Small intestine (tissue), 7 donors: Measurements from ENCODE around the gene NCEH1. TPM values are rescaled to one million over a fixed set of nuclear protein-coding genes. Genes with fewer than 3 reads are reported as not detected.

Source experiments
- DNase-seq, 2 donors: peaks; one replicate each; pipeline versions ENCODE4 v3.0.0 to v3.0.0-alpha.2; 2013
- FAIRE-seq: peaks from 2 replicates; lab custom pipeline; 2012; peaks lifted over from hg19 to GRCh38; lab: Jason Lieb, UNC
- H3K27ac ChIP-seq, 3 donors: one replicate each; pipeline ENCODE4 v1.5.1; 2013; ENCODE audit warnings: low read length in 2 of 3, mild to moderate bottlenecking in 2 of 3, control low read depth in 1 of 3, inconsistent platforms in 1 of 3, low read depth in 1 of 3, moderate library complexity in 1 of 3
- H3K27me3 ChIP-seq, 3 donors: one replicate each; pipeline ENCODE4 v1.6.1; 2013; ENCODE audit warnings: low read length in 3 of 3, inconsistent platforms in 1 of 3; ENCODE audit not compliant: control insufficient read depth in 3 of 3, insufficient read depth in 3 of 3
- H3K36me3 ChIP-seq, 3 donors: one replicate each; pipeline ENCODE4 v1.6.1; 2013; ENCODE audit warnings: low read length in 3 of 3, inconsistent platforms in 1 of 3, low read depth in 1 of 3, mild to moderate bottlenecking in 1 of 3, moderate library complexity in 1 of 3; ENCODE audit not compliant: control insufficient read depth in 3 of 3, insufficient read depth in 2 of 3
- H3K4me1 ChIP-seq, 3 donors: one replicate each; pipeline ENCODE4 v1.6.1; 2013; ENCODE audit warnings: low read length in 2 of 3, inconsistent platforms in 1 of 3, low read depth in 1 of 3, mild to moderate bottlenecking in 1 of 3, moderate library complexity in 1 of 3; ENCODE audit not compliant: control insufficient read depth in 3 of 3, insufficient read depth in 2 of 3
- H3K4me3 ChIP-seq, 3 donors: one replicate each; pipeline ENCODE4 v1.5.1; 2013; ENCODE audit warnings: low read length in 3 of 3, control low read depth in 1 of 3, inconsistent platforms in 1 of 3, low read depth in 1 of 3, mild to moderate bottlenecking in 1 of 3, moderate library complexity in 1 of 3
- H3K9me3 ChIP-seq, 2 donors: one replicate each; pipeline ENCODE4 v1.6.1; 2013; ENCODE audit warnings: low read depth in 1 of 2, low read length in 1 of 2; ENCODE audit not compliant: control insufficient read depth in 2 of 2, insufficient read depth in 1 of 2
- WGBS, 3 donors: extraction: QIAGEN DNeasy Blood & Tissue Kit; methylation state at CpG; one replicate each; pipeline ENCODE4 v1.1.7; 2013; 5-methylcytosine and 5-hydroxymethylcytosine counted together
- polyA plus RNA-seq, 4 donors: library from polyadenylated mRNA; stranded (reverse) in 3 of 4; unstranded in 1 of 4; fragments of 200-250 nt in 3 of 4; fragments of 120-200 nt in 1 of 4; gene quantifications; one replicate each; pipeline versions ENCODE4 v1.2.1 to v1.2.3, GENCODE V29; 2013
- donor health status: healthy with polysubstance abuse.
- donor health status: control.
- donor health status: control.
- donor health status: Bipolar disorder and iron deficiency.
- donor health status: healthy.

Gene NCEH1
- polyA plus RNA-seq, 4 donors: 1.1 to 7.0 (median 3.3) TPM

GRCh38 chr3:172678068-172678467, 32.8 kb downstream of the NCEH1 start:
- no peak overlapping the region for H3K4me3 ChIP-seq
- no peak overlapping the region for H3K27ac ChIP-seq
- H3K27me3 ChIP-seq: no peaks in the 10 kb centered on the region
- no peak for FAIRE-seq
- no peaks in the 10 kb centered on the region for H3K36me3 ChIP-seq
- H3K9me3 ChIP-seq: no peaks in the 10 kb centered on the region
- DNase-seq: no peak
- WGBS, 3 donors: 63 to 82% (median 80%) methylated on average over 1 of the region's 1 CpG
- H3K4me1 ChIP-seq: no peaks in the 10 kb centered on the region

GRCh38 chr3:172676196-172676922, 34.5 kb downstream of the NCEH1 start:
- no peak overlapping the region for H3K4me3 ChIP-seq
- no peaks in the 10 kb centered on the region for H3K4me1 ChIP-seq
- H3K27ac ChIP-seq: no peak overlapping the region
- no peaks in the 10 kb centered on the region for H3K9me3 ChIP-seq
- no peak for FAIRE-seq
- DNase-seq: no peak
- H3K27me3 ChIP-seq: no peaks in the 10 kb centered on the region
- whole genome bisulfite sequencing, 3 donors: 90 to 94% (median 94%) methylated on average over 21 of the region's 21 CpGs
- no peaks in the 10 kb centered on the region for H3K36me3 ChIP-seq

- no peak for FAIRE-seq
- WGBS, 3 donors: 45 to 54% (median 46%) methylated on average over 7 of the region's 7 CpGs
- Histone ChIP-seq H3K27ac (no peak overlapping the region), H3K4me1 (no peaks in the 10 kb centered on the region), H3K27me3 (no peaks in the 10 kb centered on the region), H3K4me3 (no peak overlapping the region), H3K36me3 (no peaks in the 10 kb centered on the region), H3K9me3 (no peaks in the 10 kb centered on the region)
- peak; percentile 45 to 54 for DNase-seq
Measured at GRCh38 chr3:172675441-172676193, 35.2 kb downstream of the NCEH1 start.

- no peak for FAIRE-seq
- Histone ChIP-seq H3K27me3 (no peaks in the 10 kb centered on the region), H3K4me3 (no peak overlapping the region), H3K27ac (no peak overlapping the region), H3K4me1 (no peaks in the 10 kb centered on the region), H3K36me3 (no peaks in the 10 kb centered on the region), H3K9me3 (no peaks in the 10 kb centered on the region)
- 17 to 31% (median 21%) methylated on average over 2 of the region's 2 CpGs for WGBS, 3 donors
- DNase-seq: peak; percentile 67 to 79
Measured at GRCh38 chr3:172673210-172673679, 37.6 kb downstream of the NCEH1 start.

GRCh38 chr3:172669021-172669420, 41.8 kb downstream of the NCEH1 start:
- H3K27me3 ChIP-seq: no peaks in the 10 kb centered on the region
- 78 to 82% (median 80%) methylated on average over 4 of the region's 4 CpGs for WGBS, 3 donors
- no peaks in the 10 kb centered on the region for H3K36me3 ChIP-seq
- H3K27ac ChIP-seq: no peak overlapping the region
- no peak for FAIRE-seq
- peaks cover 0 to 5% of the 10 kb centered on the region in 2 donors for H3K9me3 ChIP-seq
- H3K4me3 ChIP-seq: no peak overlapping the region
- no peak for DNase-seq
- H3K4me1 ChIP-seq: no peaks in the 10 kb centered on the region

GRCh38 chr3:172666873-172667694, 43.8 kb downstream of the NCEH1 start:
- Histone ChIP-seq H3K27ac (no peak overlapping the region), H3K27me3 (no peaks in the 10 kb centered on the region), H3K36me3 (no peaks in the 10 kb centered on the region), H3K4me3 (no peak overlapping the region), H3K4me1 (no peaks in the 10 kb centered on the region), H3K9me3 (peaks cover 0 to 5% of the 10 kb centered on the region in 2 donors)
- DNase-seq: peak; percentile 86 to 89
- FAIRE-seq: no peak
- WGBS, 3 donors: 64 to 65% (median 65%) methylated on average over 16 of the region's 16 CpGs

GRCh38 chr3:172666181-172666872, 44.5 kb downstream of the NCEH1 start:
- Histone ChIP-seq H3K36me3 (no peaks in the 10 kb centered on the region), H3K4me1 (no peaks in the 10 kb centered on the region), H3K27ac (no peak overlapping the region), H3K27me3 (no peaks in the 10 kb centered on the region), H3K9me3 (peaks cover 0 to 5% of the 10 kb centered on the region in 2 donors), H3K4me3 (no peak overlapping the region)
- WGBS, 3 donors: 59 to 77% (median 70%) methylated on average over 10 of the region's 10 CpGs
- DNase-seq: no peak
- FAIRE-seq: no peak
